Caki2 (cell line): Measurements from ENCODE around the gene RPS18. TPM values are rescaled to one million over a fixed set of nuclear protein-coding genes. Genes with fewer than 3 reads are reported as not detected.
"Not testable (repeated sequence)": the region's sequence is repeated elsewhere in the genome, so short reads cannot be mapped to it uniquely, and the experiment has no call there.

ENCODE experiments used
- DNase-seq: peaks from one replicate; pipeline ENCODE4 v3.0.0-alpha.2; 2015; ENCODE audit warnings: low read depth
- in situ Hi-C: cut with HindIII; loops from 2 replicates; pipeline ENCODE4 v1.10.0; 2016; ENCODE audit warnings: low sequenced_read_pairs, low pct_unique_long_range_greater_than_20kb, mixed read lengths
- total RNA-seq: library from RNA; depleted of rRNA; stranded (reverse); fragments of >200 nt; shearing (Covaris generic); gene quantifications from 2 replicates; pipeline ENCODE4 v1.2.3, GENCODE V29; 2014; ENCODE audit warnings: low replicate concordance; rRNA removed

The RPS18 gene
- total RNA-seq: 3,205 and 3,207 TPM in 2 replicates

- peak; percentile 96 for DNase-seq
- in situ Hi-C loops: no loop called here
Observed at GRCh38 chr6:33271468-33272274, at the start of gene RPS18, which contains the start of gene VPS52. RPS18 (plus strand) TSS chr6:33272075; CDS start chr6:33272120, 45 bp downstream. VPS52 (minus strand) TSS chr6:33271876; CDS start chr6:33271675, 201 bp downstream.

- in situ Hi-C loops, DNase-seq: not testable (repeated sequence)
Observed at GRCh38 chr6:33226503-33227120, 45.3 kb upstream of the RPS18 start.

- in situ Hi-C loops: no loop called here
- DNase-seq: no peak
Observed at GRCh38 chr6:33235221-33235634, 36.6 kb upstream of the RPS18 start.

GRCh38 chr6:33236328-33236727 is 35.5 kb upstream of the RPS18 start:
- in situ Hi-C loops: no loop called here

GRCh38 chr6:33236852-33237251 is 35.0 kb upstream of the RPS18 start:
- DNase-seq: no peak
- in situ Hi-C loops: no loop called here

More at GRCh38 chr6:33236328-33236727, 35.5 kb upstream of the RPS18 start:
- DNase-seq: no peak

GRCh38 chr6:33237741-33238140 is 34.1 kb upstream of the RPS18 start:
- in situ Hi-C loops: no loop called here
- no peak for DNase-seq

GRCh38 chr6:33241968-33242367 is 29.9 kb upstream of the RPS18 start:
- in situ Hi-C loops: no loop called here
- DNase-seq: no peak

GRCh38 chr6:33243476-33243875 is 28.4 kb upstream of the RPS18 start:
- DNase-seq: no peak
- in situ Hi-C loops: no loop called here

- in situ Hi-C loops: no loop called here
- DNase-seq: peak; percentile 73
Observed at GRCh38 chr6:33247977-33248642, 23.8 kb upstream of the RPS18 start.

- DNase-seq: no peak
- in situ Hi-C loops: no loop called here
Observed at GRCh38 chr6:33248643-33248931, 23.3 kb upstream of the RPS18 start.

- in situ Hi-C loops: no loop called here
- peak; percentile 99 for DNase-seq
Observed at GRCh38 chr6:33248932-33249731, 22.7 kb upstream of the RPS18 start.

GRCh38 chr6:33249732-33250630 is 21.9 kb upstream of the RPS18 start:
- peak; percentile 64 for DNase-seq
- in situ Hi-C loops: no loop called here

GRCh38 chr6:33250731-33251130 is 21.1 kb upstream of the RPS18 start:
- no peak for DNase-seq
- in situ Hi-C loops: no loop called here

GRCh38 chr6:33251395-33252012 is 20.4 kb upstream of the RPS18 start:
- in situ Hi-C loops: no loop called here
- DNase-seq: no peak

- in situ Hi-C loops: no loop called here
- DNase-seq: no peak
Observed at GRCh38 chr6:33252759-33253158, 19.1 kb upstream of the RPS18 start.

GRCh38 chr6:33254591-33254990 is 17.3 kb upstream of the RPS18 start:
- no peak for DNase-seq
- in situ Hi-C loops: no loop called here

GRCh38 chr6:33259032-33259431 is 12.8 kb upstream of the RPS18 start:
- DNase-seq: no peak
- in situ Hi-C loops: no loop called here
